Measurements from ENCODE around the gene SGK1.
"Not testable (repeated sequence)": the region's sequence is repeated elsewhere in the genome, so short reads cannot be mapped to it uniquely, and the experiment has no call there.

Gene SGK1

GRCh38 chr6:134256862-134257261 is 61.0 kb downstream of the SGK1 start:
- Histone ChIP-seq H3K4me1 (ENCODE audit: control insufficient read depth, insufficient read depth, low read length) (no peaks in the 10 kb centered on the region), H3K9me3 (ENCODE audit: control insufficient read depth, insufficient read depth, low read depth, low read length) (no peaks in the 10 kb centered on the region), H3K36me3 (ENCODE audit: control insufficient read depth in 2 of 2, insufficient read depth in 1 of 2, low read length in 2 of 2) (no peaks in the 10 kb centered on the region), H3K4me3 (ENCODE audit: low read depth, low read length) (no peak overlapping the region), H3K27ac (ENCODE audit: extremely low read depth, low read depth, low read length) (no peak overlapping the region)
- ChIA-PET POLR2A (no interaction called here), CTCF (no interaction called here)
- TF ChIP-seq ZNF16 (tag by site-specific recombination; IDR thresholded peaks at IDR 0.05; ENCODE audit: low read depth): no peak
- TF ChIP-seq OSR2 (tag by site-specific recombination; IDR thresholded peaks at IDR 0.05): no peak
- TF ChIP-seq ATF2 (tag by site-specific recombination; IDR thresholded peaks at IDR 0.05; ENCODE audit: low read depth): no peak
- no peak for TF ChIP-seq ZNF184 (tag by site-specific recombination; IDR thresholded peaks at IDR 0.05)
- no peak for TF ChIP-seq ZNF658 (tag by site-specific recombination; IDR thresholded peaks at IDR 0.05)
- TF ChIP-seq ZNF596 (tag by site-specific recombination; IDR thresholded peaks at IDR 0.05): no peak
- TF ChIP-seq, protein P1, sequence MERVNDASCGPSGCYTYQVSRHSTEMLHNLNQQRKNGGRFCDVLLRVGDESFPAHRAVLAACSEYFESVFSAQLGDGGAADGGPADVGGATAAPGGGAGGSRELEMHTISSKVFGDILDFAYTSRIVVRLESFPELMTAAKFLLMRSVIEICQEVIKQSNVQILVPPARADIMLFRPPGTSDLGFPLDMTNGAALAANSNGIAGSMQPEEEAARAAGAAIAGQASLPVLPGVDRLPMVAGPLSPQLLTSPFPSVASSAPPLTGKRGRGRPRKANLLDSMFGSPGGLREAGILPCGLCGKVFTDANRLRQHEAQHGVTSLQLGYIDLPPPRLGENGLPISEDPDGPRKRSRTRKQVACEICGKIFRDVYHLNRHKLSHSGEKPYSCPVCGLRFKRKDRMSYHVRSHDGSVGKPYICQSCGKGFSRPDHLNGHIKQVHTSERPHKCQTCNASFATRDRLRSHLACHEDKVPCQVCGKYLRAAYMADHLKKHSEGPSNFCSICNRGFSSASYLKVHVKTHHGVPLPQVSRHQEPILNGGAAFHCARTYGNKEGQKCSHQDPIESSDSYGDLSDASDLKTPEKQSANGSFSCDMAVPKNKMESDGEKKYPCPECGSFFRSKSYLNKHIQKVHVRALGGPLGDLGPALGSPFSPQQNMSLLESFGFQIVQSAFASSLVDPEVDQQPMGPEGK (tag by site-specific recombination; IDR thresholded peaks at IDR 0.05): no peak
- TF ChIP-seq SP3 (tag by site-specific recombination; IDR thresholded peaks at IDR 0.05): no peak
- no peak for TF ChIP-seq ZNF132 (tag by site-specific recombination; IDR thresholded peaks at IDR 0.05; ENCODE audit: borderline replicate concordance)
- TF ChIP-seq ZNF785 (tag by site-specific recombination; IDR thresholded peaks at IDR 0.05): no peak
- TF ChIP-seq ZNF76 (tag by site-specific recombination; IDR thresholded peaks at IDR 0.05; ENCODE audit: borderline replicate concordance, low read depth): no peak
- TF ChIP-seq, protein P2, sequence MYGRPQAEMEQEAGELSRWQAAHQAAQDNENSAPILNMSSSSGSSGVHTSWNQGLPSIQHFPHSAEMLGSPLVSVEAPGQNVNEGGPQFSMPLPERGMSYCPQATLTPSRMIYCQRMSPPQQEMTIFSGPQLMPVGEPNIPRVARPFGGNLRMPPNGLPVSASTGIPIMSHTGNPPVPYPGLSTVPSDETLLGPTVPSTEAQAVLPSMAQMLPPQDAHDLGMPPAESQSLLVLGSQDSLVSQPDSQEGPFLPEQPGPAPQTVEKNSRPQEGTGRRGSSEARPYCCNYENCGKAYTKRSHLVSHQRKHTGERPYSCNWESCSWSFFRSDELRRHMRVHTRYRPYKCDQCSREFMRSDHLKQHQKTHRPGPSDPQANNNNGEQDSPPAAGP (tag by site-specific recombination; IDR thresholded peaks at IDR 0.05): no peak
- TF ChIP-seq ZNF24 (tag by site-specific recombination; IDR thresholded peaks at IDR 0.05): no peak
- no peak for TF ChIP-seq ZNF747 (tag by site-specific recombination; IDR thresholded peaks at IDR 0.05)
- no peak for TF ChIP-seq ZNF302 (tag by site-specific recombination; IDR thresholded peaks at IDR 0.05; ENCODE audit: low read depth)
- TF ChIP-seq WT1 (tag by site-specific recombination; IDR thresholded peaks at IDR 0.05): no peak
- TF ChIP-seq ZNF548 (tag by site-specific recombination; IDR thresholded peaks at IDR 0.05): no peak
- no peak for TF ChIP-seq ZNF529 (tag by site-specific recombination; IDR thresholded peaks at IDR 0.05; ENCODE audit: insufficient replicate concordance)

- POLR2A ChIA-PET: interaction anchor here (0.7 kb wide), 1 partner anchor 935 kb away, joined by 6 read pairs; no protein-coding TSS in a partner anchor
- H3K4me1 ChIP-seq (ENCODE audit: control insufficient read depth, insufficient read depth, low read length); CTCF ChIA-PET: not testable (repeated sequence)
These were observed 62.6 kb downstream of the SGK1 start for GRCh38 chr6:134255280-134255679.

DNA sequence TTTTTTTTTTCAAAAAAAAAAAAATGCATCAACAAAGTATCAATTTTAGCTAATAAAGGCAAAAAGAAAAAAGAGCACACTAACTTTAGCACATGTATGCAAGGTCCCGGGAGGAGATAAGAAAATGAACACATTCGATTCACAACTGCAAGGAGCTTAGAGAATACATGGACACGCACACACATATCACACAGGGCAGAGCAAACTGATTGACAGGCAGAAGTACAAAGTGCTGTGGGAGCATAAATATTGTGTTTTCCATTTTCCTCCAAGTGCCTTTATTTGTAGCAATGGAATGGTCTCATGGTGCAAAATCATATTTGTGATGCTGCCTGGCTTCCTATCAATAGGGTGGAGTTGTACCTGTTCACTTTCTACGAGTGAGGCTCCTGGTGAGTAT is 63.8 kb downstream of the SGK1 start:
- Histone ChIP-seq H3K27ac (ENCODE audit: extremely low read depth, low read depth, low read length) (no peak overlapping the region), H3K9me3 (ENCODE audit: control insufficient read depth, insufficient read depth, low read depth, low read length) (no peaks in the 10 kb centered on the region), H3K4me1 (ENCODE audit: control insufficient read depth, insufficient read depth, low read length) (peaks cover 10% of the 10 kb centered on the region), H3K36me3 (ENCODE audit: control insufficient read depth in 2 of 2, insufficient read depth in 1 of 2, low read length in 2 of 2) (no peaks in the 10 kb centered on the region), H3K4me3 (ENCODE audit: low read depth, low read length) (no peak overlapping the region)
- CTCF ChIA-PET: interaction anchor here (0.6 kb wide), 1 partner anchor 77 kb away, joined by 4 read pairs; no protein-coding TSS in a partner anchor
- POLR2A ChIA-PET: no interaction called here
- TF ChIP-seq ZXDB (tag by site-specific recombination; IDR thresholded peaks at IDR 0.05) (no peak), SP3 (tag by site-specific recombination; IDR thresholded peaks at IDR 0.05) (no peak), ZSCAN30 (tag by site-specific recombination; IDR thresholded peaks at IDR 0.05) (no peak), ZNF707 (tag by site-specific recombination; IDR thresholded peaks at IDR 0.05) (no peak), ZNF521 (tag by site-specific recombination; IDR thresholded peaks at IDR 0.05) (no peak), ZBTB21 (tag by site-specific recombination; IDR thresholded peaks at IDR 0.05) (no peak), ZNF292 (tag by site-specific recombination; IDR thresholded peaks at IDR 0.05; ENCODE audit: borderline replicate concordance, low read depth) (no peak), ZNF221 (tag by site-specific recombination; IDR thresholded peaks at IDR 0.05; ENCODE audit: borderline replicate concordance) (no peak)
- TF ChIP-seq, protein P3, sequence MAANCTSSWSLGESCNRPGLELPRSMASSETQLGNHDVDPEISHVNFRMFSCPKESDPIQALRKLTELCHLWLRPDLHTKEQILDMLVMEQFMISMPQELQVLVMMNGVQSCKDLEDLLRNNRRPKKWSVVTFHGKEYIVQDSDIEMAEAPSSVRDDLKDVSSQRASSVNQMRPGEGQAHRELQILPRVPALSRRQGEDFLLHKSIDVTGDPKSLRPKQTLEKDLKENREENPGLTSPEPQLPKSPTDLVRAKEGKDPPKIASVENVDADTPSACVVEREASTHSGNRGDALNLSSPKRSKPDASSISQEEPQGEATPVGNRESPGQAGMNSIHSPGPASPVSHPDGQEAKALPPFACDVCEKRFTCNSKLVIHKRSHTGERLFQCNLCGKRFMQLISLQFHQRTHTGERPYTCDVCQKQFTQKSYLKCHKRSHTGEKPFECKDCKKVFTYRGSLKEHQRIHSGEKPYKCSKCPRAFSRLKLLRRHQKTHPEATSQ (tag by site-specific recombination; IDR thresholded peaks at IDR 0.05): no peak

More at GRCh38 chr6:134255280-134255679, 62.6 kb downstream of the SGK1 start:
- not testable (repeated sequence) for H3K27ac ChIP-seq (ENCODE audit: extremely low read depth, low read depth, low read length); H3K9me3 ChIP-seq (ENCODE audit: control insufficient read depth, insufficient read depth, low read depth, low read length); H3K36me3 ChIP-seq (ENCODE audit: control insufficient read depth in 2 of 2, insufficient read depth in 1 of 2, low read length in 2 of 2); H3K4me3 ChIP-seq (ENCODE audit: low read depth, low read length)

Measured in HEK293 (cell line).